Measurements from ENCODE around the gene LOXL1. TPM values are rescaled to one million over a fixed set of nuclear protein-coding genes. Genes with fewer than 3 reads are reported as not detected.
"Not testable (repeated sequence)": the region's sequence is repeated elsewhere in the genome, so short reads cannot be mapped to it uniquely, and the experiment has no call there.

Gene LOXL1
- polyA plus RNA-seq, 3 donors = 86.3 to 88.4 (median 88.1) TPM

DNA sequence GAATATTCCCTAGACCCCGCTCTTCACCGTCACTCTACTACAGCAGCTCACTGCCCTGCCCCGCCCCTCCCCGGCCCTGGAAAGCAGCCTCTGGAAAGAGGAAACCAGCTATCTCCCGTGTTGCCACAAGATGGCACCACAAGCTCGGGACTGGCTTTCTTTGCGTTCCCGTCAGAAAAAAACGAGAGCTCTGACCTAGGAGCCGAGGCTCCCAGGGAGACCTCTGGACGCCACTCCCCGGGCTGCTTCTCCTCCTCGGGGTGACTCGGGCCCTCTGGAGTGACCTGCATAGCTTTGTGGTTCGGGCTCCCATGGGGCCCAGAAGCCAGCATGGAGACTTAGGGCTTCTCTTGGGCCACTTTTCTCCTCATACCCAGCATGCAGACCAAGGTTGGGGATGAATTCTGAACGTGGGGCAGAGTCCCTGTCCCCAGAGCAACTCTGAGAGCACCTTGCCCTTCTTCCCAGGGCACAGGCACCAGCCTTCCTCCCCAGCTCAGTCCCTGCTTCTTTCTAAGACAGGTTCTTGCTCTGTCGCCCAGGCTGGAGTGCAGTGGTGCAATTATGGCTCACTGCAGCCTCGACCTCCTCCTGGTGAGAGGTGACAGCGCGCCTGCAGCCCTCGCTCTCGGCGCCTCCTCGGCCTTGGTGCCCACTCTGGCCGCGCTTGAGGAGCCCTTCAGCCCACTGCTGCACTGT is 46.9 kb downstream of the LOXL1 start:
- peak in 2 of 3 donors; percentile 80 to 85 for DNase-seq (ENCODE audit: low read depth in 3 of 3, low spot score in 2 of 3)

DNA sequence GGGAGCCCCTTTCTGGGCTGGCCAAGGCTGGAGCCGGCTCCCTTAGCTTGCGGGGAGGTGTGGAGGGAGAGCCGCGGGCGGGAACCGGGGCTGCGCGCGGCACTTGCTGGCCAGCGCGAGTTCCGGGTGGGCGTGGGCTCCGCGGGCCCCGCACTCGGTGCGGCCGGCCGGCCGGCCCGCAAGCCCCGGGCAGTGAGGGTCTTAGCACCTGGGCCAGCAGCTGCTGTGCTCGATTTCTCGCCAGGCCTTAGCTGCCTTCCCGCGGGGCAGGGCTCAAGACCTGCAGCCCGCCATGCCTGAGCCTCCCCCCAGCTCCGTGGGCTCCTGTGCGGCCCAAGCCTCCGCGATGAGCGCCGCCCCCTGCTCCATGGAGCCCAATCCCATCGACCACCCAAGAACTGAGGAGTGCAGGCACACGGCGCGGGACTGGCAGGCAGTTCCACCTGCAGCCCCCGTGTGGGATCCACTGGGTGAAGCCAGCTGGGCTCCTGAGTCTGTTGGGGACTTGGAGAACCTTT is 47.5 kb downstream of the LOXL1 start:
- DNase-seq (ENCODE audit: low read depth in 3 of 3, low spot score in 2 of 3) = not testable (repeated sequence)

DNA sequence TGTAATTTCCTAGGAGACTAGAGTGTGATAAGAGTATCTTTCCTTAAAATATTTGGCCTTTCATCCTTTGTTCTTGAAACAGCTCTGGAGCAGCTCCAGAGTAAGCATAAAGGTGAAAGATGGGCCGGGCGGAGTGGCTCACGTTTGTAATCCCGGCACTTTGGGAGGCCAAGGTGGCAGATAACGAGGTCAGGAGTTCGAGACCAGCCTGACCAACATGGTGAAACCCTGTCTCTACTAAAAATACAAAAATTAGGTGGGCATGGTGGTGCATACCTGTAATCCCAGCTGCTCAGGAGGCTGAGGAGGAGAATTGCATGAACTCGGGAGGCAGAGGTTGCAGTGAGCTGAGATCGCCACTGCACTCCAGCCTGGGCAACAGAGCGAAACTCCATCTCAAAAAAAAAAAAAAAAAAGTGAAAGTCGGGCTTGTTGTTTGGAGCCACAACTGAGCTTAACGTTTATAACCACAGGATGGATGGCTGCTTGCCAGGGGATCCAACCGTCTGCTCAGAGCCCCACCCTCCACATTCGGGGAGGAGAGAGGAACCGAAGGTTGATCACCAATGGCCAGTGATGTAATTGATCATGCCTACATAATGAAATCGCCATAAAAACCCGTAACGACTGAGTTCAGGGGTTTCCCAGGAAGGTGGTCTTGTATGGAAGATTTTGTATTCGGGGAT is 49.3 kb downstream of the LOXL1 start:
- not testable (repeated sequence) for DNase-seq (ENCODE audit: low read depth in 3 of 3, low spot score in 2 of 3)

DNA sequence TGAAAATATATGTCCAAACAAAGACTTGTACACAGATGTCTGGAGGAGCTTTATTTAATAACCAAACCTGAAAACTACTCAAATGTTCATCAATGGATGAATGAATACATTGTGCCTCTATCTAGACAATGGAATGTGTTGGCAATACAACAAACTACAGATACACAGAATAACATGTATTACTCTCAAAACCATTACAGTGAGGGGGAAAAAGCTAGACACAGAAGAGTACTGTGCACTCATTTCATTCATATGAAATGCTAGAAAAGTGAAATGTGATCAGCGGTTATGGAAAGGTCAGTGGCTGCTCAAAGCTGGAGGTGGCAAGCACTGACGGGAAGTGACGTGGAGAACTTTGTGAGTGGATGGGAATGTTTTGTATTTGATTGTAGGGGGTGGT is 52.6 kb downstream of the LOXL1 start:
- DNase-seq (ENCODE audit: low read depth in 3 of 3, low spot score in 2 of 3) = no peak

DNA sequence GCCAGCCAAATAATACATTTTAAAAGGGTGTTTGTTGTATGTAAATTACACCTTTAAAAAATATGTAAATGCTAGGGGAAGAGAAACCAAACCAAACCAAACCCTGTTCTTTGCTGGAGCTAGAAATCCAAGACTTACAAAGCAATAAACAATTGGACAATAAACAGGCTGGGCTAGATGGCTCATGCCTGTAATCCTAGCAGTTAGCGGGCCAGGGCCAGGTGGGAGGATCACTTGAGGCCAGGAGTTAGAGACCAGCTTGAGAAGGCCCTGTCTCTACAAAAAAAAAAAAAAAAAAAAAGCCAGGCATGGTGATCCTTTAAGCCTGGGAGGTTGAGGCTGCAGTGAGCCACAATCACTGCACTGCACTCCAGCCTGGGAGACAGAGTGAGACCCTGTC is 53.4 kb downstream of the LOXL1 start:
- no peak for DNase-seq (ENCODE audit: low read depth in 3 of 3, low spot score in 2 of 3)

DNA sequence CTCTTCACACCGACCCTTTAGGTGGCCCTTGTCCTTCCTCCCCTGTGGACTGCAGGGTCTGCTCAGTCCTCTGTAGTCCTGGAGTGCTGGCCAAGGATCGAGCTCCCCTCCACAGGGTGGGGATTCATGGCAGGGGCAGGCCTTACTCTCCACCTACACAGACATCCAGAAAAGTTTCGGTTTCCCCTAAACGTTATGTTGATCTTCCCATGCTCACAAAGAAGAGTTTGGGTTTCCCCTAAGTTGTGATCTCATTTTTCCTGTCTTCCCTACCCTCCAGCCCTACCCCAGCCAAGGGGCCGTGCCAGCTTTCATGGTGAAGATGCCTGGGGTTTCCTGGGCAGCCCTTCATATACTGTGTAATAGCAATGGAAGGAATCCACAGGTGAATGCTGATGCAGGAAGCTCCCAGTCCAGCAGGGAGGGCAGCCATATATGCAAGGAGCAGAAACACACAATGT is 55.5 kb downstream of the LOXL1 start:
- DNase-seq (ENCODE audit: low read depth in 3 of 3, low spot score in 2 of 3) = no peak

DNA sequence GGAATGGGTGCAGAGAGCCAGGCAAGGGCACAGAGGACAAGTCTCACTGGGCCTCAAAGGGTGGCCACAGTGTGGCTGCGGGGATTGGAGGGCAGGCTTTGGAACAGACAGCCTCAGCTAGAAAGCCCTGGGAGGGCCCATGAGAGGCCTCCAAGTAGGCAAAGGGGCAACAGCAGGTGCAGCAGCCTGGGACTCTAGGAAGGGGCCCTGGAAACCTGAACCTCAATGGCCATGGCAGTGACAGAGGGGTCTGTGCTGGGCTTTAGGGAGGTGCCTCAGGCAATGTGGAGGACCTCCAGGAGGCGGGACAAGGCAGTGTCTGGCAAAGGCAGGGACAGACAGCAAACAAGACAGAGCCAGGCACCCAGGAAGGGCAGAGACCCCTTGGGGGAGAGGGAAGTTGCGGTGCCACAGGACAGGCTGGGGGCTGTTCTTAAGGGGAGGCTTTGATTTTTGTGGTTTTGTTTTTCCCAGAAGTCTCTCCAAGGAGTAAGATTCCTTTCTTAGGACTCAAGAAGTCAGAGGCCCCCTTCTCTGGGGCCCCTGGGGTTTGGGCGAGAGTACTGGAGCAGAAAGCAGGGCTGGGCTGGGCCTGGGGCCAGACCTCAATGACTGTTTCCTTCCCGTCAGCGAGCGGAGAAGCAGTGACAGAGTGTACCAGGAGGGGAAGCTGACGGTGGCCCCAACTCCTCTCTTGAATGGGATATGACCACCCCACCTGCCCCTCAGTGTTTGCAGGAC is 56.1 kb downstream of the LOXL1 start:
- no peak for DNase-seq (ENCODE audit: low read depth in 3 of 3, low spot score in 2 of 3)

DNA sequence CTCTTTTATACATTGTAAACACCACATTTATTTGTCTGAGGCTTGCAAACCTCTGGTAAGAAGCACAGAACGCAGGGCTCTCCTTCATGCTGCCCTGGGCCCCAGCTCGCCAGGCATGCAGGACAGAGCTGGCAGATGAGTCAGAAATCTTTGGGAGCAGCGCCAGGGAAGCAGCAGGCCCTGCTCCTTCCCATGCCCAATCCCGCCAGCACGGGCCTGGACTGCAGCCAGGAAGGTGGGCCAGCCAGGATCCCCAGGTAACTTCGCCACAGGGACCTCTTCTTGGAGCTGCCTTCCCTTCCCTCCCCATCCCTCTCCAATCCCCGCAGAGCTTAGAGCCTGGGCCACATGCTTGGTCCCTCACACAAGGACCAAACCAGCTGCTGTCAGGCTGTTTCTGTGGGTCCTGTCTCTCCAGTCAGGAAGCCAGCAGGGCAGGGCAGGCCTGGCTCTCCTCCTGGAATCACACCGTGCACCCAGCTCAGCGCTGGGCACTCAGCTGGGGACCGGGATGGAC is 57.0 kb downstream of the LOXL1 start:
- DNase-seq (ENCODE audit: low read depth in 3 of 3, low spot score in 2 of 3) = no peak

DNA sequence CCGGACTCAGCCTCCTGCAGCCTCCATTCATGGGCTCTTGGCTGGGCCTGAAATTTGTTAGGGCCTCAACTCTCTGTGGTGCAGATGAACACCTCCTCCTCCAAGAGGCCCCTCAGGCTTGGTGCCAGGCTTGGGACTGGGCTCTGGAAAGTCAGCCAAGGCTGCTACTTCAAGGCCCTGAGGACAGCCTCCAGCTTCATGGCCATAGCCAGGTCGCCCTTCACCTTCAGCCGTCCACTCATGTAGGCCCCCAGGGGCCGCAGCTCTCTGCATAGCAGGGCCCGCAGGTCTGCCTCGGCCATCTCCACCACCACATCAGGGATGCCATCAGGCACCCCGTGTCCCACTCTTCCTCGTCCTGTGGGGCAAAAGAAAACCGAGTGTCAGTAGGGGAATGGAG is 57.5 kb downstream of the LOXL1 start:
- no peak for DNase-seq (ENCODE audit: low read depth in 3 of 3, low spot score in 2 of 3)

DNA sequence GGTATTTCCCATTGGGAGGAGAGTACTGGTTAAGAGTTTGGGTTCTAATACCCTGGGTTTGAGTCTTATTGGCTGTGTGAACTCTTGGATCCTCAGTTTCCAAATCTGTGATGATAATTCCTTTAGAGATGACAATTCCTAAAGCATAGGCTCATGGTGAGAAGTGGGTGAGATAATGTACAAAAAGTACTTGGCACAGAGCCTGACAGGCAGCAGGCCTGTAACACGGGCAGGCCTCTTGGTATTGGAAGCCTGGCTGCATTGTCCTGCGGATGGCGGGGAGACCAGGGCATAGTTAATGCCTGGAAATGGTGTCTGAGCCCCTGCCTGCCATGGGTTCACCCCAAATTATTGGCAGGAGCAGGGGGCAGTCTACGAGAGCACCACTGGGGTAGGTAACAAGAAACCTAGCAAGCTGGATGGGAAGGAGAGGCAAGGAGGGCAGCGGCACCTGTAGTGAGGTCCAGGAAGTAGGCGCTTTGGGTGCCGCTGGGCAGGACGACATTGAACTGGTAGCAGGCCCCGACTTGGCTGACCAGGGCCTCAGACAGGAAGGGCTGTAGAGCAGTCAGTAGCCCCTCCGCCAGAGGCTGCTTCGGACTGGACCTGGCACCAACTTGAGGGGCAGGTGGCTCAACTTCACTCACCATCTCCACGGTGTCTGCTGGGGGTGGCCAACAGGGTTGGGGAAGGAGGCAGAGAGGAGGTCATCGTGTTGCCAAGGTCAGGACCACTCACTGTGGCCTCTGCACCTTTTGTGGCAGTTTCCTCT is 58.1 kb downstream of the LOXL1 start:
- no peak for DNase-seq (ENCODE audit: low read depth in 3 of 3, low spot score in 2 of 3)

DNA sequence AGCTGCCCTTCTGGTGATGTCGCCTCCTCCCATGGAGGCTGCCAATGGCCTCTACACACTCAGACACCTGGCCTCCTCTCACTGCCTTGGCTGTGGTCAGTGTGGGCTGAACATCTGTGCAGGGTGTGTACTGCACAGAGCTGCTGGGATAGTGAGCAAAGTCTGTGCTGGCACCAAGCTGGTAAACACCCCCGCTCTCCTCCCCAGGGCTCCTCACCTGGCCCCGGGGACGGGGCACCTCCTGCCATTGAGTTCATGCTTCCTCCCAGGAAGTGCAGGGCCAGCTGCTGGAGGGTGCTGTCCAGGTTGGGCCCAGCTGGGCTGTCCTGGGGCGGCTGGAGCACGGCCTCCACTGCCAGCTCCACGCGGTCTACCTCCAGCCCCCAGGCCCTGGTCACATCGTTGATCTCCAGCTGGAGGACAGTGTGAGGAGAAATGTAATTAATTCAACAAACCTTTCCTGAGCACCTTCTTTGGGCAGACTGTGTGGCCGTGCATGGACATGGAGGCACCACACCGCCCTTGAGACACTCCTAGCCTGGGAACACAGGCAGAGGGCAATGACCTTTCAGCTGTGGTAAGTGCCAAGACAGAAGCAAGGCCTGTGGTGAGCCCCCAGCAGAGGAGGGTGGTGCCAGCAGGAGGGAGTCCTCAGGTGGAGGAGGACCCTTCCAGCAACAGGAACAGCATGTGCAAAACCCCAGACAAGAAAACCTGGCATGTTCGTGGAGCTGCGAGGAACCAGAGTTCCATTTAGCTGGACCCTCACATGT is 59.0 kb downstream of the LOXL1 start:
- DNase-seq (ENCODE audit: low read depth in 3 of 3, low spot score in 2 of 3) = no peak

DNA sequence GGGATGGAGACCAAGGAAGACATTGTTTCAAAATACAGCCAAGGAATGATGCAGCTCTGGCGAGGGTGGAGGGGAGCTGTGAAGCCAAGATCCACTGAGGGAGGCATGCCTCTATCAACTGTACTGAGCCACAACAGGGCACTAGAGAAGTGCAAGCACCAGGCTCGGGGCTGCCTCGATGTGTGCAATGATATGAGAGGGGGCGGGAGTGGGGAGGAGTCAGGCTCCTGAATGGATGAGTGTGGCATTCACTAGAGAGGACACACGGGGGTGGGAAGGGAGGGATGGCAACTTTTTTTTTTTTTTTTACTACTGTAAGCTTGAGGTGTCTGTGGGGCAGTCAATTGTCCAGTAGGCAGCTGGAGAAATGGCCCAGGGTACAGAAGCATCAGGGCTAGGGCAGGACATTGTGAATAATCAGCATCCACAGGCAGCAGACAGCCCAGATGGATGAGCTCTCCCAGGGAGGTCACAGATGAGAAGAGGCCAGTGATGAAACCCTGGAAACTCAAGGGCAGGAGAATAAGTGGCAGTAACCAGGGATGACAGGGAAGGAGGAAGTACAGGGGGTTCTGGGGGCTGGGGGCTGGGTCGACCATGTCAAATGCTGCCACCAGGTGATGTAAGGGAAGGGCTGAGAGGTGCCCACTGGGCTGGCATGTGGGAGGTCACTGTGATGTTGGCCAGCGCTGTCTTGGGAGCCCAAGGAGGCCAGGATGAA is 60.0 kb downstream of the LOXL1 start:
- no peak for DNase-seq (ENCODE audit: low read depth in 3 of 3, low spot score in 2 of 3)

DNA sequence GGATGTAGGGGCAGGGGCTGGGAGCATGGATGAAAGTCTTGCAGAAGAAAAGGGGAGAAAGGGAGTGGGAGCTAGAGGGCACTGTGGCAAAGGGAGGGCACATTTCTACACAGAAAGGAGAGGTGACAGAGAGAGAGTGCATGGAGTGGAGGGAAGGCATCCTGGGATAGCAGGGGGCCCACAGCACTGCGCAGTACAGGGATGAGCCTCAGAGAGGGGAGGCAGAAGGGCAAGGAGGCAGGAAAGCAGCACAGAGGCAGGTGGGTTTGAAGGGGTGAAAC is 60.5 kb downstream of the LOXL1 start:
- no peak for DNase-seq (ENCODE audit: low read depth in 3 of 3, low spot score in 2 of 3)

DNA sequence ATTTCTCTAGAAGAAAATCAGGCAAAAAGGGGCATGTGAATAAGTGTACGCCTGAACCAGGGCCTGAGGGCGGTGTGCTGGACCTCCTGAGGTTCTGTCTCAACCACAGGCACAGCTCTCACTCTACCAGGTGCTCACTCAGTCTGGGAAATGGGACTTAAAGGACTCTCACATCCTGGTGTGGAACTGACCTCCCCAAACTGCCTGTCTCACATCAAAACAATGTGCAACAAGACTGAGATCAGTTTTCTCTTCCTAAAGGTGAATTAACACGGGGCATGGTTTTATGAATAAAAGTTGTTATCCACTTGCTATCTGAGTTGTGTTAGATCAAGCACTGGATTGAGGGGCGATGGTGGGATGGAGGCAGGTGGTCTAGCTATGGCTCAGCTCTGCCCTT is 61.0 kb downstream of the LOXL1 start:
- no peak for DNase-seq (ENCODE audit: low read depth in 3 of 3, low spot score in 2 of 3)

DNA sequence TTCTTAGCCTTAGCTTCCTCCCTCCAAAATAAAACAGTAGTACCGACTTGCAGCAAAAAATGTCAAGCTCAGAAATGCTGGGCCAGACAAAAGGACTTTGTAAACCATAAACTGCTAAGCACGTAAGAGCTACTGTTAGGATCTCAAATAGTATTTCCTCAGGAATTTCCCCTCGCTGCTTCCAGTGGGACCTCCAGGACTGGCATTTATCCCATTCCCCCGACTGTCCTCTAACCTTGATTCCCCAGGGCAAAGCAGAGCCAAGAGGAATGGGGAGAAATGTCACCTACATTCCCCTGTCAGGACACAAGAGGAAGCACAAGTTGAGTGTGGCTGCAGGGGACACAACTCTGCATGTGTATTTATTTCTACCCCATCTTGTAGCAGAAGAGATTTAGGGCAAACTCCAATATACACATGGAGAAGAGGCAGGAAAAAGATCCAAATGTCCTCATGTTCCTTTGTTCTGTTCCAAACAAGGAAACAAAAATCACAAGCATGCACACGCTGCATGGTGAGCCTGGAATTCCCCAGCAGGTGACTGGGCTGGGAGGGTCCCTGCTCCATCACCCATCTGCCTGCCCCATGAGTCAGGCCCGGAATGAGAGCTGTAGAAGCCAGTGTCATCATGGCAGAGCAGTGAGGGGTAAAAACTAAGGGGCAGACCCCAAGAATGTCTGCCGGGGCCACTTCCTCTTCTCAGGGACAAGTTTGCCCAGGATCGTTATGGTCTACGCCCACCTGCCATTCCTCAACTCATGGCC is 61.6 kb downstream of the LOXL1 start:
- no peak for DNase-seq (ENCODE audit: low read depth in 3 of 3, low spot score in 2 of 3)

DNA sequence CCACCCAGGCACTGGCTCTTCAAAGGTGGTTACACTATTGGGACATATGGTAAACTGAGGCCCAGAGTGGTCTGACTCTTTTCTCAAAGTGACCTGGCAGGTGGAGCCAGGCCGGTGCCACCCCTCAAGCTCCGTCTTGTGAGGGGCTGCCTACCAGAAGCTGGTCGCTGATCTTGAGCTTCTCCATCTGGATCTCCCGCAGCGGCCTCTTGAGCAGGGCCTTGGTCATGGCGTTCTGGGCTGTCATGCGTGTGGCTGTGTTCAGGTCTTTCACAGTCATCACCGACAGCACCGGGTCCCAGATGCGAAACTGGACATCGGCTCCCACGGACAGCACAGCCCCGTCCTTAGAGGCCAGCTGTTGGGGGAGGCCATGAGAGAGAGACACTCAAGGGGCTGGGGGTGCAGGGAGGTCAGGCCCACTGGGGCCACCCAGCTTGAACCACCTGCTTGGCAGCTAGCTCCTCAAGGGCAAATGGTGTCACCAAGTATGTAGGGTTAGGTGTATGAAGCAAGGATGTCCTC is 62.2 kb downstream of the LOXL1 start:
- no peak for DNase-seq (ENCODE audit: low read depth in 3 of 3, low spot score in 2 of 3)

DNA sequence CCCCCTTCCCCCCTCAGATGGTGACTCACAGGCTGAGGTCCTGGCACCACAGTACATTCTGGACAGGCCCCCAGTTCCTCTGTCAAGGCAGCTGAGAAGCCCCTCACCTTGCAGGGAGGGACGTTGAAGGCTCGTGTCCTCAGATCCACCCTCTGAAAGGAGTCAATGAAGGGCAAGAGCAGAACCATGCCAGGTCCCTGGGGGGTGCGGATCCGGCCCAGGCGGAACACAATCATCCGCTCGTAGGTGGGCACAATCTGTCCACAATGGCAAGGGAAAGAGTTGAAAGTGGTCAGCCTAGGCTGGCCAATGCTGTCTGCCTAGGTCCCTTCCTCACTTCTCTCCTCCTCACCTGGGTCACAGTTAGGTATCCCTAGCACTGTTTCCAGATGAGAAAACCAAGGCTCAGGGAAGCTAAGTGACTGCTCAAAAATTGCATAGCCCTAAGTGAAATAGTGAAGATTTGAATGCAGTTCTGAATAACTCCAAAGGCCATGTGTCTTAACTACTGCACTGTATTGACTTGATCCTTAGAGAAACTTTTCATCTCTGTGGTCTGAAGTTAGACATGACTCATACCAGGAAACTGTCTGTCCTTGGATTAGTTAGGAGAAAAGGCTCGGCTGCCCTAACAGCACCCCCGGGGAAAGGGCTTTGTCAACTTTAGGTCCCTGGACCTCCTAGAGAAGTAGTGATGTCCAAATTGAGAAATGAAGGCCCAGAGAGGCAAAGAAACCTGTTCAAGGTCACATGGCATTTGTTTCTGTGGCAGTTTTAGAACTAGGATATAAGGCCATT is 62.9 kb downstream of the LOXL1 start:
- no peak for DNase-seq (ENCODE audit: low read depth in 3 of 3, low spot score in 2 of 3)
